ENCODE results near the gene CPLANE2.

The CPLANE2 gene

GRCh38 chr1:16213013-16213412 lies 24.0 kb downstream of the CPLANE2 start:
- no peak overlapping the region for H3K4me3 ChIP-seq (ENCODE audit: low read length)
- DNase-seq (ENCODE audit: low read depth, low spot score) = no peak

GRCh38 chr1:16212251-16212961 lies 24.6 kb downstream of the CPLANE2 start, which contains the start of gene ARHGEF19:
TSS of gene ARHGEF19 (minus strand) at chr1:16212652. CDS start at chr1:16209054, 3,598 bp downstream.
- DNase-seq (ENCODE audit: low read depth, low spot score) = no peak
- H3K4me3 ChIP-seq (ENCODE audit: low read length) = no peak within 1 kb of the TSS

DNA sequence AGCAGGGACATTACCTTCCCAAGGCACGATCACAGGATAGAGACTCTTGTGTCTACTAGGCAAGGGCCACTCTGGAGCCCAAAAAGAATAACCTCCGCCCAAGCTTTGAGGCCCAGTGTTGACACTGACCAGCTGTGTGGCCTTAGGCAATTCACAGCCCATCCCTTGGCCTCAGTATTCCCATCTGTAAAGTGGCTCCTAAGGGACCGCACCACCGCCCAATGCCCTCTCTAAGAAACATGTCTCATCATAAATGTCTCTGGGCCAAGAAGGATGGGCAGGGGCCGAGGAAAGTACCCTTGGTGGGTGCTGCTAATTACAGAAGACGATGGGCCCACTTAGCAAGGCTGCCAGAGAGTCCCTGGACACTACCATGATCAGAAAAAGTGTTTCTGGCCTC lies 25.2 kb downstream of the CPLANE2 start:
- H3K4me3 ChIP-seq (ENCODE audit: low read length) = no peak overlapping the region
- DNase-seq (ENCODE audit: low read depth, low spot score) = no peak

DNA sequence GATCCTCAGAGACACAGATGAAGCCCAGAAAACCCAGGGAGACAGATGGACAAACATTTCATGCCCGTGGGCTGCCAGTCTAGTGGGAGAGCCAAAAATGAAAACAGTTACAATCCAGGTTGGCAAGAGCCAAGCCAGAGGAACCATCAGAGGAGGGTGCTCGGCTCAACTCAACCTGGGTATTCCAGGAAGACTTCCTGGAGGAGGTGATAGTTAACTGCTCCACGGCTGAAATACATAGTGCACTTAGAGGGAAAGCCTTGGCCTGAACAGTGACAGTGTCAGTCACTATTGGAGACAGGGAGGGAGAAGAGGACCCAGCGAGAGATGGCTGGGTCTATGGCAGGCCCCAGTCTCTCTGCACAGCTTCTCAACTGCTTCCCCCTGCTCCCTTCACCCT lies 26.4 kb downstream of the CPLANE2 start:
- DNase-seq (ENCODE audit: low read depth, low spot score) = no peak
- no peak overlapping the region for H3K4me3 ChIP-seq (ENCODE audit: low read length)

DNA sequence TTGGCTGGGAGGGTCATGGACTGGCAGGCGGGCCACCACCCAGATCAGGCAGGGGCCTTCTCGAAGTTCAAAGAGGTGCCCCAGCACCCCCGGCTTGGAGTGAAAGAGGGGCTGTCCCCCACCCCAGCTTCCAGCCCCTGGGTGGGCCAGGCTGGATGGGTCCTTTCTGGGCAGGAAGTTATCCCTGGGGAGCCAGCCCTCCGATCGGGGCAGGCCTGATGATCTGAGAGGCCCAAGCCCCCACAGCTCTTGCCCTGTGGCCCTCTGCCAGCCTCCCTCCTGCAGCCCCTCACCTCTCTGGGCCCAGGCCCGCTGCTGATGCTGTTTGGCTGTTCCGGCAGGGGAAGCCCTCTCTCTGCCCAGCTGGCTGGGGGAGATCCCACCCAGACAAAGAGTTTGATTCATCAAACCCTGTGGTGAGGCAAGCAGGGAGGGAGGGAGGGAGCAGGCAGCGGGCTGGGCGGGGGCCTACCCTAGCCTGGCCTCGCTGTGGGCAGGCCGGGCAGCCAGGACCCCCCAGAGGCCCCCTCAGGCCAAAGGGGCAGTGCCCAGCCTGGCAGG lies 27.1 kb downstream of the CPLANE2 start:
- no peak for DNase-seq (ENCODE audit: low read depth, low spot score)
- no peak overlapping the region for H3K4me3 ChIP-seq (ENCODE audit: low read length)

GRCh38 chr1:16209132-16209846 lies 27.7 kb downstream of the CPLANE2 start:
- no peak overlapping the region for H3K4me3 ChIP-seq (ENCODE audit: low read length)
- DNase-seq (ENCODE audit: low read depth, low spot score) = no peak

DNA sequence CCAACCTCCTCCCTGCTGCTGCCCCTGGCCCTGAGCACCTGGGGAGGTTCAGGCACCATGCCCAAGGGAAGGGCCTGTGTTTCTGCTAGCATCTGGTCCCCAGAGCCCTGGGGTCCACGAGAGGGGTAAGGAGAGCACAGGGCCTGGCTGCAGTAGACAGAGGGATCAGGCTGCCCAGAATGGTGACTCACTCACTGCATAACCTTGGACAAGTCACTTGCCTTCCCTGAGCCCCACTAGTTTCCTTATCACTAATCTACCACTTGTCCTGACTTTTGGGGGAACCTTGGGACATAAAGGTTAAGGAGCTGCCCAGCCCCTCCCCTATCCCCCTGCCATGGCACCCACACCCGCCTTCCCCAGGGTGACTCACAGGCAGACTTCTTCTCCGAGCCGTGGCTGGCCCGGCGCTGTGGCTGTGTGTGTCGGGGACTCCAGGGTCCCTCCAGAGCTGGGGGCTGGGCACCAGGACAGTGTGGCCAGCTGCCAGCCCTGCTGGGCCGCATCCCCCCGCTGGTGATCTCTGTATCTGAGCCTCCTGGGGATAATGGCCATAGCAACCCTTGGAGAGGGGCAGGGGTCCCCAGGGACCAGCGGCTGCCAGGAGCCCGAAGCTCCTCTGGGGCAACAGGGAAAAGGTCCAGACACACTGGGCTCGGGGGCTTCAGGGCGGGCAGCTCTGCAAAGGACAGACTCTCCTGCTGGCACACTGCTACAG lies 28.6 kb downstream of the CPLANE2 start:
- no peak overlapping the region for H3K4me3 ChIP-seq (ENCODE audit: low read length)
- DNase-seq (ENCODE audit: low read depth, low spot score) = no peak

DNA sequence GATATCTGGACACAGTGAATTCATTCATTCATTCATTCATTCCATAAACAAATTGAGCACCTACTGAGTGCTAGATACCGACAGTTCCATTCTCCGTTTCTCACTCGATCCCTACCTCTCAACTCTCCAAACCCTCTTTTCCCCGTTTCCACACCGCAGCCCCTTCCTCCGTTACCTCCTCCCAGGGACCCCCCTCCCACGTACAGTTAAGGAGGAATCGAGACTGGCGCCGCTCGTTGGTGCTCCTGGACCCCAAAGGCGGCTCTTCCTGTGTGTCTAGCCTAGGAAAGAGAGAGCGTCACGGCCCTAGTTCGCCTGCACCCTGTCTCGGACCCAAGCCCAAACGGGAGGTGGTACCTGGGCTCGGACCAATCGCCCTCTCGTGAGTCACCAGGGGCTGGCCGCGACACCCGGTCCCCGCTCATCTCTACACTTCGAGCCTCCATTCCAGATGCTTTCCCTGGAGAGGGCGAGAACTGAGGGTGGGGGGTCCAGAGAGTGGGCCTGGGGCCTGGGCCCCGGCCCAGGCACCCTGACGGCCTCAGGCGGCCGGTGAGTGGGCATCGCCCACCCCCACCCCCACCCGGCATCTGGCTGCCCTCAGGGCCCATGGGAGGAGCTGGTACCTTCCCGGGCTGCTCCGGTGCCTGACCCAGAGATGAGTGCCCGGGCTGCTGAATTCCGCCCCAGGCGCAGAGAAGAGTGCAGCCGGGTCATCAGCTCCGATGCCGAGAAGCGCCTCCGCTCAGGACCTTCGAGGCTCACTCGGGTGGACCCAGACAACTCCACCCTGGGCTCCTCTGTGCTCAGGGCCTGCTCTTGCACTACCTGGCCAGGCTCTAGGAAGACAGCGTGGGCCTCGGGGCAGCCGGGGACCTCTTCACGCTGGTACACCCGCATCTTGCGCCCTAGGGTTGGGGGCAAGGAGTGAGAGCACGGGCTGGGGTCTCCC lies 29.4 kb downstream of the CPLANE2 start:
- DNase-seq (ENCODE audit: low read depth, low spot score) = no peak
- H3K4me3 ChIP-seq (ENCODE audit: low read length) = peak overlapping the region; percentile 55

- H3K4me3 ChIP-seq (ENCODE audit: low read length) = peak overlapping the region; percentile 75
These were observed 30.3 kb downstream of the CPLANE2 start for GRCh38 chr1:16206547-16207317.

GRCh38 chr1:16205891-16206546 lies 31.0 kb downstream of the CPLANE2 start:
- peak overlapping the region; percentile 75 for H3K4me3 ChIP-seq (ENCODE audit: low read length)
- DNase-seq (ENCODE audit: low read depth, low spot score) = no peak

More at GRCh38 chr1:16206547-16207317, 30.3 kb downstream of the CPLANE2 start:
- DNase-seq (ENCODE audit: low read depth, low spot score) = peak; percentile 97

- no peak overlapping the region for H3K4me3 ChIP-seq (ENCODE audit: low read length)
- DNase-seq (ENCODE audit: low read depth, low spot score) = no peak
These were observed 31.7 kb downstream of the CPLANE2 start for GRCh38 chr1:16205334-16205671.

- DNase-seq (ENCODE audit: low read depth, low spot score) = peak; percentile 16
These were observed 32.2 kb downstream of the CPLANE2 start for GRCh38 chr1:16204634-16205333.

GRCh38 chr1:16204216-16204615 lies 32.8 kb downstream of the CPLANE2 start:
- no peak for DNase-seq (ENCODE audit: low read depth, low spot score)
- H3K4me3 ChIP-seq (ENCODE audit: low read length) = no peak overlapping the region

More at GRCh38 chr1:16204634-16205333, 32.2 kb downstream of the CPLANE2 start:
- no peak overlapping the region for H3K4me3 ChIP-seq (ENCODE audit: low read length)

GRCh38 chr1:16203550-16203949 lies 33.4 kb downstream of the CPLANE2 start:
- no peak overlapping the region for H3K4me3 ChIP-seq (ENCODE audit: low read length)
- DNase-seq (ENCODE audit: low read depth, low spot score) = no peak

GRCh38 chr1:16202281-16203210 lies 34.4 kb downstream of the CPLANE2 start:
- H3K4me3 ChIP-seq (ENCODE audit: low read length) = no peak overlapping the region
- no peak for DNase-seq (ENCODE audit: low read depth, low spot score)

- H3K4me3 ChIP-seq (ENCODE audit: low read length) = no peak overlapping the region
- DNase-seq (ENCODE audit: low read depth, low spot score) = no peak
These were observed 37.3 kb downstream of the CPLANE2 start for GRCh38 chr1:16199700-16200099.
